ENCODE data around the gene NOP14. TPM values are rescaled to one million over a fixed set of nuclear protein-coding genes. Genes with fewer than 3 reads are reported as not detected.

The NOP14 gene
- 14.1 and 18.2 TPM in 2 replicates for total RNA-seq

DNA sequence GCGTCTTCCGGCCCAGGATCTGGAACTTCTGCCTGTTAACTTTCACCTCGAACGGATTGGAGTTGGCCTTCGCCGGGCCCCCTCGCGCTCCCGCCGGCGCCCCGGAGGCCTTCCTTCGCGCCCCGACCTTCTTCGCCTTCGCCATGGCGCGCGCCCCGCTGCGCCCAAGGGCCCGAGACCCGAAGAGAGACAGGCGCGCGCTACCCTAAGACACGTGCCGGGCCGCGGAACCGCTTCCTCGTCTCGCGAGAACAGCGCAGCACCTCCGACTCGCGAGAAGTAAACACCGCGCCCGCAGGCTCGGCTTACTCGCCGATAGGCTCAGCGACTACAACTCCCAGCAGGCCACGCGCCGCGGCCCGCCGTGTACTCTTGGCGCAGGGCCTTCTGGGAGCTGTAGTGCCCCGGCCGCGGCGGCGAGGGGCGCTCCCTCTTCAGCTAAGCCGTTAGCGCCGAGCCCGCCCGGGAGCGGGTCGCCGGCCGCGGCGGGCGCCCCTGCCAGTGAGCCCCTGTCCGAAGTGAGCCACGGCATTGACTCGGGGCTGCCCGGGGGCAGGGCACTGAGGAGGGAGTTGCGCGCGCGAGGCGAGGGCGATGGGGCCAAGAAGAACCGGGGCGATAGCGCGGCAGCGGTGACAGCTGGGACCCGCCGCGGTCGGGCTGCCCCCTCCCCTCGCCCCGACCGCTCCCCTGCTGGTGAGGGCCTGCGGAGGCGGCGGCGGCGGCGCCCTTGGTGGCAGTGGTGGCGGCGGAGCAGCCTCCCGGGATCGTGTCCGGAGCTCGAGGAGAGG is at the start of gene NOP14, which contains the start of gene GRK4:
Gene NOP14, minus strand, starts transcription at position 232 of the 791 bp plus-strand sequence. Its CDS starts 87 bp downstream, at position 145.
Gene GRK4, plus strand, starts transcription at position 397 of the 791 bp plus-strand sequence. CDS start 500 bp downstream, outside the sequence.

Other genes starting within 250 kb of the NOP14 start
- 42.0 and 45.9 TPM in 2 replicates for gene TNIP2, start 207.1 kb downstream of the NOP14 start, total RNA-seq
- gene SH3BP2, start 170.3 kb downstream of the NOP14 start, total RNA-seq: 17.3 and 26.6 TPM in 2 replicates
- gene ADD1, start 119.6 kb downstream of the NOP14 start, total RNA-seq: 165 and 194 TPM in 2 replicates
- 5.5 and 7.8 TPM in 2 replicates for gene GRK4, start 165 bp upstream of the NOP14 start, total RNA-seq
- not detected in 2 replicates for gene HTT-AS, start 111.1 kb upstream of the NOP14 start, total RNA-seq
- gene HTT, start 111.3 kb upstream of the NOP14 start, total RNA-seq: 58.1 and 60.4 TPM in 2 replicates

All from placental epithelial cell (primary cell).